HG02588 (cell line): Measurements from ENCODE around the gene TYK2.
"Not testable (repeated sequence)": the region's sequence is repeated elsewhere in the genome, so short reads cannot be mapped to it uniquely, and the experiment has no call there.

ENCODE experiments used
- ATAC-seq: cut with Tn5 transposase; IDR thresholded peaks from one replicate; pipeline ENCODE4 v1.9.1; 2021; ENCODE audit warnings: mild to moderate bottlenecking, moderate library complexity; ENCODE audit not compliant: unreplicated experiment

TYK2 gene

DNA sequence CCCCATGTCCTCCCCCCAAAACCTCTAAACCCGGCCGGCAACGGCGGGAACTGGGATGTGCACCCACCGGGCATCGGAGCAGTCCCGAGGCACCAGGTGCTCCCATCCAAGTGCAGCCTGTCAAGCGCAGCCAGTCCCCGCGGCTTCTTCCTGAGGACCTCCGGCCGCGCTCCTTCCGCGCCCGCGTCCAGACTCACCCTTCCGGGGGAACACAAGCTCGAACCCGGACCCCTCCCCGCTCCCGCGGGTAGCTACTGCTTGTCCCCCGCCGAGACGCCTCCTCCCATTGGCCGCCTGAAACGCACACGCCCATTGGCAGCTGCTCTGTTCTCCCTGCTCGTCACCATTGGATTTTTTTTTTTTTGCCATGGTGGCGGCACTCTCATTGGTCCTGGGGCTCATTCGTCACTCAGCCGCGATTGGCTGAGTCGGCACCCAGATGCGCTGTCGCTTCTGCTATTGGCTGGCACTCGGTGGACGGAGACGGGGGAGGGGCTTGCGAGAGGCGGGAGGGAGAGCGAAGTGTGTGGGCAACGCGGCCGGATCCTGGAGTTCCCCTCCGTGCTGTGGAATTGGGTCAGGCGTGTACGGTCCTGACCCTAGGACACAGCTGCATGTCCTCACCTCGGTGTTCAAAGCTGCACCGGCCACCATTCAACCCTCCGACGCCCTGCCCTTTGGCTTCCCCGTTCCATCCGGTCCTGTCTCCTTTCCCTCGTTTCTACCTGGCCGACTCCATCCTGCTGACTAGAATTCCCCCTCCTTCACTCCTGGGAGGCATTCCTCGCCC is at the start of gene TYK2:
Gene TYK2 (minus strand): TSS at position 260 of the 790 bp plus-strand sequence. CDS start 2,166 bp downstream, outside the sequence.
- ATAC-seq = peak; percentile 89

GRCh38 chr19:10428996-10429381 is 48.6 kb upstream of the TYK2 start:
- no peak for ATAC-seq

GRCh38 chr19:10427169-10427568 is 46.8 kb upstream of the TYK2 start:
- ATAC-seq = no peak

DNA sequence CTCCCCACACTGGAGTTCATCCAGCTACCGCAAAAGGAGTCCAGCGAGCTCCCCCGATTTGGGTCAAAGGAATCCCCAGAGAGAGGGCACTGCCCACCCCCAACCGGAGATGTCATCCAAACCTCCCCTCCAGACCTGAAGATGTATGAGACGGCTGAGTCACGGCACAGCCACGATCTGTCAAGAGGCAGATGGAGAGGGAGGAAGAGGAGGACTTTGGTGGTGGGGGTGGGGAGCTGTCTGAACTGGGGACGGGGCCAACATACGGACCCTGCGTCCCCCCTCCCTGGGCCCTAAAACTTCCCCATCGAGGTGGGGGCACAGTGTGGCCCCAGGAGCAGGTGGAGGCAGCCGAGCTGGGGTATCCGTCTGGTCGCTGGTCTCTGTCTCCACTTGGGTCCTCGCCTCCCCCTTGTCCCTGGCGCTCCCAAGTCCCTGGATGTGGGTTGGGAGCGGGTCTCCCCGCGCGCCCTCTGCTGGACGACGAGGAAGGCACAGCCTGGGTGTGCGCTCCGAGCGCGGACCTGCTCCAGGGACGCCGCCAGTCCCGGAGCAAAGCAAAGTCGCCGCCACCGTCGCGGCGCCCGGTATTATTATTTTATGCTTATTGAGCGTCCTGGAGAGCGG is 43.8 kb upstream of the TYK2 start:
- peak; percentile 36 for ATAC-seq

GRCh38 chr19:10422846-10423245 is 42.5 kb upstream of the TYK2 start:
- no peak for ATAC-seq

DNA sequence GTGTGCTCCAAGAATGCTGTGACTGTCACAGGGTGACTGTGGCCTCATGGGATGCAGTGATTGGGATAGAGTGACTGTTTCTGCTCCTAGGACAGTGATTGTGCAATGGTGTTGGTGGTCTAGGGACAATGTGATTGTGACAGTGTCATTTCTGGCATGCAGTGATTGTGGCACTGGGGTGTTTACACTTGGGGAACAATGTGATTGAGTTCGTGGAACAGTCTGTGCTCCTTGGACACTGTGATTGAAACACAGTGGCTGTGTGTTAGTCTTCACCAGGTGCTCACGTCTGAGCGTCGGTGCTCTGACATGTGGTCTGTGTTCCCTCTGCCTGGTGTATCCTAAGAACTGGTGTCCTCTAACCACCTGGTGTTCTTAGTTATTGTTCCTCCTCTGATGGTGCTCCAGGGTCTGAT is 41.7 kb upstream of the TYK2 start:
- no peak for ATAC-seq

DNA sequence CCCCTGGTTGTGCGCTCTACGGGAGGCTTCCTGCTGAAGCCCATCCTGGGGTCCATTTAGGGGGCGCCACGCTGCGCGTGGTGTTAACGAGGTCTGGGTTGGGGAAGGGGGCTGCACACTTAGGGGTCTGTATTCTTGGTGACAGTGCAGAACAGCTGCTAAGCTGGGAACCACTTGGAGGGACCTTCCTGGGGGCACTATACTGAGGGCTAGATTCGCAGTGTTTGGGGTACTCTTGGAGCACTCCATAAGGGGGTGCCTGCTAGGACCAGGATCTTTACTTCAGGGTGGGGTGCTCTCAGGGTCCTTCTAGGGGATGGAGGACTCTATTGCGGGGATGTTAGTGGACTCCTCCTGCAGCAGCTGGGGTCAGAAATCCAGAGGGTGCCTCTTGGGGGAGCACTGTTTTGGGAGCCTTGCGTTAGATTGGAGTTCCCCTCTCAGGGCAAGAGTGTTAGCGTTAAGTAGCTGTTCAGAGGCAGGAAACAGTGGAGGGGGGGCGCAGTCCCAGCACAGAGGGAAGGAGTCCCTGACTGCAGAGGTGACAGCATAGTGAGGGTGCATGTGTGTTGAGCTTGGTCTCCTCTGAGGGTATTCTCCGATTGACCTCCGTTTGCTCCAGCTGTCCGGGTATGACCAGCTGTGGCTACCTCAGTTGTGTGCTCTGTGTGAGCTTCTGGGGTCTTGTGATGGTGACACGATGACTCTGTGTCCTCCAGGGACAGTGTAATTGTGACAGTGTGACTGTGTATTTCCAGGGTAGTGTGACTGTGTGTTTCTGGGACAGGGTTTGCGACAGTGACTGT is 41.1 kb upstream of the TYK2 start:
- ATAC-seq = no peak

- no peak for ATAC-seq
Observed at GRCh38 chr19:10420444-10421239, 40.3 kb upstream of the TYK2 start, which contains the start of gene PDE4A. Gene PDE4A, plus strand, starts transcription at chr19:10420538. Its CDS starts 227 bp downstream, at chr19:10420765.

DNA sequence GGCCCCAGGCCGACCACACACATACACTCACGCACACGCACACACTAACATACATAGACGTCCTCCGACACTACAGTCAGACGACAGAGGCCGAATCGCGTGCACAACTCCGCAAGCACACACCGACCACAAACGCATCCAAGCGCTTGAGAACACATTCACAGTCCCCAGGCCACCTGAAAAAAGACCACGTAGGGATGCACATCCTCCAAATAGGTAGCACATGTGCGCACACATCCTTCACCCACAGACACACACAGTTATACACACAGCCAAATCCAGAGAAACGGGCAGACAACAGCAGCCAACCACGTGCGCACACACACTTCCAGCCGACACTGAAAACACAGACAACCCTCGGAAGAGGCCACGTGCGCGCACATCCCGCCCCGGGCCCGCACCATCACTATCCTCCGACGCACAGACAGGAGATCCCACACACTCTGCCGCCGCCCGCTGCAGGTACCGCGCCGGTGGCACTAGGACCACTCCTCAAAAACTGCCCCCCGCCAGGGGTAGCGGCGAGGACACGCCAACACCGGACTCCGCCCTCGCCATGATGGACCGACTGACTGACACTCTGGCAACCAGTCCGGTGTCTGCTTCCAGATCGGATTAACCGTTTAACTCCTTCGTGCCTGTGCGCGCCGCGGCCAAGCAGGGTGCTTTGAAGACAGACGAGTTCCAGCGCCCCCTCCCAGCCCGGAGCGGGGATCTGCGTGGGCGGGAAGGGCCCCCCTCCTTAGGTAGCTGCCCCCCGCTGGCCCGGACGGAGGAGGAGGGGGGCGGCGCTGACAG is 39.5 kb upstream of the TYK2 start:
- ATAC-seq = no peak

- no peak for ATAC-seq
Observed at GRCh38 chr19:10419200-10419645, 38.9 kb upstream of the TYK2 start.

GRCh38 chr19:10418485-10419199 is 38.3 kb upstream of the TYK2 start:
- no peak for ATAC-seq

DNA sequence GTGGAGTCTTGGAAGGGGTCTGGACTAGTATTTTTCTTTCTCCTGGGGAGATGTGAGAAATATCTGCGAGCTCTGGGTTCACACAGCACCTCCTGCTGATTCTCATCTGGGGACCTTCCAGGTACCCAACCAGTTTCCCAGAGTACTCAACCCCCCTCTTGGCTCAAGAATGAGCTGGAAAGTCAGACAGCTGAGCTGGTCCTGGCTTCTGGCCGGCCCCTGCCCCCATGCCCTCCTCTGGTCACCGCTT is 37.8 kb upstream of the TYK2 start:
- ATAC-seq = no peak

DNA sequence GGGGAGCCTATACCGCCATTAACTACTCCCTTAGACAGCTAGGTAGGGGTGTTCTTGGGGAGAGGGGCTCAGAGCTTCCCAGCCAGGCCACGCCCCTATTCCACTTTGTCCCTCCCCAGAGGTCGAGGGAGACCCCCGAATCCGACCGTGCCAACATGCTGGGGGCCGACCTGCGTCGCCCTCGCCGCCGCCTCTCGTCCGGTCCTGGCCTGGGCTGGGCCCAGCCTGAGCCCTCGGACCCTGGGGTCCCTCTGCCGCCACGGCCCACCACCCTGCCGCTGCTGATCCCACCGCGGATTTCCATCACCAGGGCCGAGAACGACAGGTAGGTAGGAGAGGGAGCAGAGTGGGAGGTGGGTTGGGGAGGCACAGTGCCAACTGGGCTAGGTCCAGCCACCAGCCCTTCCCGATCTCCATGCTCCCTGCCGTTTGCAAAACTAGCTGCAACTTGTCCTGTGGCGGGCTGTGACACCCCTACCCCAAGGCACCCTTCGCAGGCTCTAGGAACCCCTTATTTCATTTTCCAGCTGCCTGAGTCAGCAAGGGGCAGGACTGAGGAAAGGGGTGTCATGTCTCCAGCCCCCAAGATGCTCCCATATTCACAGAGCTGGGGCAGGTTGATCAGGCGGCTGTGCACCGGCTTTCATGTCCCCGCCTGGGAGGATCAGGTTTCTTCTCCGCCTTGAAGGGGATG is 37.3 kb upstream of the TYK2 start:
- no peak for ATAC-seq

DNA sequence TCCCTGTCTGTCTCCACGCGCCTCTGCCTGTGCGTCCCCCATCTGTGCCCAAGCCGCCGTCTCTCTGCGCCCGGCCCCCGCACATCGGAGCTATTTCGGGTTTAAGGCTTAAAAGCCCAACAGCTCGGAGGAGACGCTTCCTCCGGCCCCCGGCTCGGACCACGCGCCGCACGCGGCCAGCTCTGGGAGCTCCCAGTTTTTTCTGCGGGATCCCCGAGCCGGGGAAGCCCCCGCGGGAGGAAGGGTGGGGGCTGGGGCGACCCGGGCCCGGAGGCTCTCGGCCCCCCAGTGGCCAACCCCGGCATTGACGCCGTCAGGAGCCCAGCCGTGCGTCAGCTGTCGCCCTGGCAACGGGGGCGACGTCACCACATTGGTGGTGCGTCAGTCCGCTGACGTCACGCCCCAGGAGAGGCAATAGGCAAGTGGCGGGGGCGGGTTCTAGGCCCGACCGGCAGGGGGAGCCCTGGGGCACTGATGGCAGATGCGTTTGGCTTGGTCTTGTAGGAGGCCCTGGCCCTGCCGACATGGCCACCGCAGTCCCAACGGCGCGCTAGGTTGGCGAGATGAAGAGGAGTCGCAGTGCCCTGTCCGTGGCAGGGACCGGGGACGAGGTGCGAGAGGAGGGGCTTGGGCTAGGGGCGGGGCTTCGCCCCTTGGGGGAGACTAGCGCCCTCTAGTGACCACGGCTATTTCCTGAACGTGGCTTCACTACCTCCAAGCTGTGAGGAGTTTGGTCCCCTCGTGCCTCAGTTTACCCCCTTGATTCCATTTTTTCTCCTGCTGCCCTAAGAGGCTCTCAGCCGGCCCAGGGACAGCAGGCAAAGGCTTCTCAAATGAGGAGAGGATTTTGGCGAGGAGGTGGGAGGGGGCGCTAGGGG is 36.2 kb upstream of the TYK2 start:
- ATAC-seq = peak; percentile 59

DNA sequence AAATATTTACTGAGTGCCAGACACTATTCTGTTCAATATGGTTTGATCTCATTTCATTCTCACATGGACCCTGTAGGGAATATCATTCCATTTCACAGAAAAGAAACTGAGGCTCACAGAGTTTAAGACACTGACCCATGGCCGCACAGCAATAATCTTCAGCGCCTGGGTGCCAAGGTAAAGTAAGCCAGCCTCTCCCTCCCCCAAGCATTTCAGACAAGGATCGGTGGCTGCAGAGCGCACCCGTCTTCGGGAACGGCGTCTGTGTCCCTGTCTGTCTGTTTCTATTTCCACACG is 35.7 kb upstream of the TYK2 start:
- ATAC-seq = no peak

DNA sequence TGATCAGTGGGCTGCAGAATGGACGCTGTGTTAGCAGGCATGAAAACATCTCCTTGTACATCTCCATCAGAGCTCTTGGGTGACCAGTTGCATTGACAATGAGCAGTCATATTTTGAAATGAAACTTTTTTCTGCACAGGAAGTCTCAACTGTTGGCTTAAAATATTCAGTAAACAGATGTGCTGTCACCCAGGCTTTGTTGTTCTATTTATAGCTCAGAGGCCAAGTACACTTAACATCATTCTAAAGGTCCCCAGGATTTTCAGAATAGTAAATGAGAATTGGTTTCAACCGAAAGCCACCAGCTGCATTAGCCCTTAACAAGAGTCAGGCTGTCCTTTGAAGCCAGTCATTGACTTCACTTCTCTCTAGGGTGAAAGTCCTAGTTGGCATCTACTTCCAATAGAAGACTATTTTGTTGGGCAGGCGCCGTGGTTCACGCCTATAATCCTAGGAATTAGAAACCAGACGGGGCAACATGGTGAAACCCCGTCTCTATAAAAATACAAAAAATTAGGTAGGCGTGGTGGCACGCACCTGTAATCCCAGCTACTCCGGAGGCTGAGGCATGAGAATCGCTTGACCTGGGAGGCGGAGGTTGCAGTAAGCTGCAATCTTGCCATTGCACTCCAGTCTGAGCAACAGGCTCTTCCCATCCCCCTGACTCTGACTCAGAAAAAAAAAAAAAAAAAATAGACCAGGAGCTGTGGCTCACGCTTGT is 32.0 kb upstream of the TYK2 start:
- ATAC-seq = peak; percentile 41

DNA sequence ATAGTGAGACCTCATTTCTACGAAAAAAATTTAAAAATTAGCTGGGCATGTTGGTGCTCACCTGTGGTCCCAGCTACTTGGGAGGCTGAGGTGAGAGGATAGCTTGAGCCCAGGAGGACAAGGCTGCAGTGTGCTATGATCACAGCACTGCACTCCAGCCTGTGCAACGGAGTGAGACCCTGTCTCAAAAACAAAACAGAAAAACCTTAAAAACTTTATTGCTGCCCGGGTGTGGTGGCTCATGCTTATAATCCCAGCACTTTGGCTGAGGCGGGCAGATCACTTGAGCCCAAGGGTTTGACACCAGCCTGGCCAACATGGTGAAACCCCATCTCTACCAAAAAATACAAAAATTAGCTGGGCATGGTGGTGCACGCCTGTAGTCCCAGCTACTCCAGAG is 30.9 kb upstream of the TYK2 start:
- not testable (repeated sequence) for ATAC-seq
